ENCODE data around the gene RMND5A. TPM values are rescaled to one million over a fixed set of nuclear protein-coding genes. Genes with fewer than 3 reads are reported as not detected.

Gene RMND5A
- polyA plus RNA-seq, 2 donors = 19.2 to 38.5 TPM

DNA sequence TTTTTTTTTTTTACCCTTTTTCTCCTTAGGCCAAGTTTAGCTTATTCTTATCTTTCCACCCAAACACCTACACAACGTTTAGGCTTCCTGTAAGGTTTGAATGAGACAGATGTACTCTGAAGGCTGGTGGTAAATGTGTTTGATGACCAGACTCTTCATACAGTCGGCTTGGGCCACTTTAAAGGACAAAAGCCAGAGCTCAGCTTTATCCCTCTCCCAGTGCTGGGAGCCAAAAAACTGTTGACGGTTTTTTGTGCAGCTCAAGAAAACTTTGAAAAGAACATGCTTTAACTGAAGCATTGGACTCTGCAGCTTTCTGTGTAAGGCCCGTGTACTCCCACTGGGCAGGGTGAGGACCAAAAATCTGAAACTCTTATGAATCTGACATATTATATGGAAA is 55.2 kb downstream of the RMND5A start:
- 46 to 48% methylated on average over 4 of the region's 4 CpGs for WGBS, 2 donors
- Histone ChIP-seq H3K4me3 (ENCODE audit: low read depth in 1 of 2, low read length in 2 of 2) (no peak overlapping the region), H3K4me1 (ENCODE audit: control insufficient read depth in 2 of 2, insufficient read depth in 2 of 2, low read length in 1 of 2) (peaks cover 0 to 2% of the 10 kb centered on the region in 2 donors), H3K27ac (ENCODE audit: low read depth in 2 of 2, low read length in 1 of 2) (no peak overlapping the region), H3K27me3 (ENCODE audit: control insufficient read depth in 1 of 2, insufficient read depth in 2 of 2, low read length in 2 of 2) (no peaks in the 10 kb centered on the region), H3K36me3 (ENCODE audit: control insufficient read depth in 2 of 2, insufficient read depth in 2 of 2, low read length in 1 of 2) (peaks cover 6 to 17% of the 10 kb centered on the region in 2 donors), H3K9me3 (ENCODE audit: control insufficient read depth in 2 of 2, insufficient read depth in 1 of 2, low read depth in 1 of 2, low read length in 1 of 2) (no peaks in the 10 kb centered on the region)

DNA sequence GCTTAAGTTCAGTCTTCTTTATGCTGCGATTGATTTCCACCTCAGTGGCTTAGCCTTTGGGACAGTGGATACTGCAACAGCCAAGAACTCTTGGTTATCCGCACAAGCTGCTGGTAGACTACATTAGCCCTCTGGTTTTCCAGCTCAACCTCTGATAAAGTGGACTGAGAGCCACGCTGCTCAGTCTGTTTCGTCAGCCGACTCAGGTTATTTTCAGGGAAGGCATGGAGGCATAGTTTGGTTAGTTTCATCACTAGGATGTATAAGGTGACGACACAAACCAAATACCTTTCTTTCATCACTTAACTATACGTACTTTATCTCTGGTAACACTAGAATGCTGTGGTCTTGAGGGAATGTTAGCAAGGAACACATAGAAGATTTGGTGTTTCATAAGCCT is 56.4 kb downstream of the RMND5A start:
- H3K4me3 ChIP-seq (ENCODE audit: low read depth in 1 of 2, low read length in 2 of 2) = no peak overlapping the region
- H3K27me3 ChIP-seq (ENCODE audit: control insufficient read depth in 1 of 2, insufficient read depth in 2 of 2, low read length in 2 of 2) = no peaks in the 10 kb centered on the region
- H3K27ac ChIP-seq (ENCODE audit: low read depth in 2 of 2, low read length in 1 of 2) = no peak overlapping the region
- H3K9me3 ChIP-seq (ENCODE audit: control insufficient read depth in 2 of 2, insufficient read depth in 1 of 2, low read depth in 1 of 2, low read length in 1 of 2) = no peaks in the 10 kb centered on the region
- H3K4me1 ChIP-seq (ENCODE audit: control insufficient read depth in 2 of 2, insufficient read depth in 2 of 2, low read length in 1 of 2) = peaks cover 0 to 2% of the 10 kb centered on the region in 2 donors
- WGBS, 2 donors = 95% methylated on average over 7 of the region's 7 CpGs
- H3K36me3 ChIP-seq (ENCODE audit: control insufficient read depth in 2 of 2, insufficient read depth in 2 of 2, low read length in 1 of 2) = peaks cover 6 to 11% of the 10 kb centered on the region in 2 donors

DNA sequence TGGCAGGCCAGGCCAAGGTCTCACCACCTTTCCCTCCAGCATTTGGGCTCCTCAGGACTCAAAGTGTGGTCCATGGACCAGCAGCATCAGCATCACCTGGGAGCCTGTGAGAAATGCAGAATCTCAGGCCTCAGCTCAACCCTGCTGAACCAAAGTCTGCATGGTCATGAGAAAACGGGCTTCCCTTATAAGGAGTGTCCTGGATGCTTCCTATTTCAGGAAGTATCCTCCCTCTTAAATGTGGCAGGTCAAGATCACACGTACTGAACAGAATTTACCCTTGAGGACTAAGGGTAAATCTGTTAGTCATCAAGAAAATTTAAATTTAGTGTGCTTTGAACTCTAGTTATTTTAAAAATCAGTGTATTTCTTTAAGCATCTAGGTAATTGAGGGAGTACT is 58.9 kb downstream of the RMND5A start:
- 55 to 56% methylated on average over 2 of the region's 2 CpGs for WGBS, 2 donors
- Histone ChIP-seq H3K36me3 (ENCODE audit: control insufficient read depth in 2 of 2, insufficient read depth in 2 of 2, low read length in 1 of 2) (peaks cover 2 to 3% of the 10 kb centered on the region in 2 donors), H3K4me3 (ENCODE audit: low read depth in 1 of 2, low read length in 2 of 2) (no peak overlapping the region)

DNA sequence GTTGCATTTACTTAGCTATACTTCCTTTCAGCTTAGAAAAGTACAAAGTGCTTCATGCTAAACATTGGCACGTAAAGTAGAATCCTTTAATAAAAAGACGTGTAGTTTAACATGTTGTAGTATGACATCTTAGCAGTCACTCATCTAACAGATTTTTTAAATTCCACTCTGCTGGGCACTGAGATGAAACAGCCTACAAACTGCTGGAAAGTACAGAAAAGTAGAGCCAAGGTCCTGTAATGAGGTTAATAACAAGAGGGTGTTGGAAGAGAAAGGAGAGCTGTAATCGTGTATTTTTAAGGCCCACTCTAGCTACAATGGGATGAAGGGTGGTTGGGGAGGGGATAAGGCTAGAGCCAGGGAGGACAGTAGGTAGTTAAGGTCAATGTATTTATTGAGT is 59.9 kb downstream of the RMND5A start:
- no peaks in the 10 kb centered on the region for H3K9me3 ChIP-seq (ENCODE audit: control insufficient read depth in 2 of 2, insufficient read depth in 1 of 2, low read depth in 1 of 2, low read length in 1 of 2)
- 72 to 77% methylated on average over 3 of the region's 3 CpGs for WGBS, 2 donors
- H3K36me3 ChIP-seq (ENCODE audit: control insufficient read depth in 2 of 2, insufficient read depth in 2 of 2, low read length in 1 of 2) = peaks cover 0 to 3% of the 10 kb centered on the region in 2 donors
- no peak overlapping the region for H3K4me3 ChIP-seq (ENCODE audit: low read depth in 1 of 2, low read length in 2 of 2)
- H3K27ac ChIP-seq (ENCODE audit: low read depth in 2 of 2, low read length in 1 of 2) = no peak overlapping the region
- H3K27me3 ChIP-seq (ENCODE audit: control insufficient read depth in 1 of 2, insufficient read depth in 2 of 2, low read length in 2 of 2) = no peaks in the 10 kb centered on the region
- H3K4me1 ChIP-seq (ENCODE audit: control insufficient read depth in 2 of 2, insufficient read depth in 2 of 2, low read length in 1 of 2) = peaks cover 0 to 2% of the 10 kb centered on the region in 2 donors

More for the DNA sequence above, 58.9 kb downstream of the RMND5A start:
- peaks cover 0 to 2% of the 10 kb centered on the region in 2 donors for H3K4me1 ChIP-seq (ENCODE audit: control insufficient read depth in 2 of 2, insufficient read depth in 2 of 2, low read length in 1 of 2)
- no peaks in the 10 kb centered on the region for H3K27me3 ChIP-seq (ENCODE audit: control insufficient read depth in 1 of 2, insufficient read depth in 2 of 2, low read length in 2 of 2)
- no peak overlapping the region for H3K27ac ChIP-seq (ENCODE audit: low read depth in 2 of 2, low read length in 1 of 2)
- no peaks in the 10 kb centered on the region for H3K9me3 ChIP-seq (ENCODE audit: control insufficient read depth in 2 of 2, insufficient read depth in 1 of 2, low read depth in 1 of 2, low read length in 1 of 2)

DNA sequence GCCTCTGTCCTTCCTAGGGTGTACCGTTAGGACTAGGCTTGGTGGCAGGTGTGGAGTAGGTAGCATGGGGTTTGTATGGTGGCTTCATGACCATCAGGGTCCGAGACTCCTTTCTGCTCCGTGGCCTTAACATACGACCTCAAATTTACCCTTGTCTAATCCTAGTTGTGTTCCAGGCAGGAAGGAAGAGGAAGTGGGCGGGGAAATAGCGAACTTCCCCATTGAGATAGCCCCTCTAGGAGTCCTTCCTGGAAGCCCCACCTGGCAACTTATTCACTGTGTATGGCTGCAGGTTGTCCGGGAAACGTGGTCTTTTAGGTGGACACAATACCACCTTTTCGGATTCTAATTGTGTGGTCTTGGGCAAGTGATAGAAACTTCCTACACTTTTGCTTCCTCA is 61.3 kb downstream of the RMND5A start:
- 80 to 82% methylated on average over 9 of the region's 9 CpGs for WGBS, 2 donors
- no peaks in the 10 kb centered on the region for H3K36me3 ChIP-seq (ENCODE audit: control insufficient read depth in 2 of 2, insufficient read depth in 2 of 2, low read length in 1 of 2)
- H3K27me3 ChIP-seq (ENCODE audit: control insufficient read depth in 1 of 2, insufficient read depth in 2 of 2, low read length in 2 of 2) = no peaks in the 10 kb centered on the region
- no peak overlapping the region for H3K4me3 ChIP-seq (ENCODE audit: low read depth in 1 of 2, low read length in 2 of 2)
- no peak overlapping the region for H3K27ac ChIP-seq (ENCODE audit: low read depth in 2 of 2, low read length in 1 of 2)
- H3K9me3 ChIP-seq (ENCODE audit: control insufficient read depth in 2 of 2, insufficient read depth in 1 of 2, low read depth in 1 of 2, low read length in 1 of 2) = no peaks in the 10 kb centered on the region
- H3K4me1 ChIP-seq (ENCODE audit: control insufficient read depth in 2 of 2, insufficient read depth in 2 of 2, low read length in 1 of 2) = peaks cover 0 to 2% of the 10 kb centered on the region in 2 donors

DNA sequence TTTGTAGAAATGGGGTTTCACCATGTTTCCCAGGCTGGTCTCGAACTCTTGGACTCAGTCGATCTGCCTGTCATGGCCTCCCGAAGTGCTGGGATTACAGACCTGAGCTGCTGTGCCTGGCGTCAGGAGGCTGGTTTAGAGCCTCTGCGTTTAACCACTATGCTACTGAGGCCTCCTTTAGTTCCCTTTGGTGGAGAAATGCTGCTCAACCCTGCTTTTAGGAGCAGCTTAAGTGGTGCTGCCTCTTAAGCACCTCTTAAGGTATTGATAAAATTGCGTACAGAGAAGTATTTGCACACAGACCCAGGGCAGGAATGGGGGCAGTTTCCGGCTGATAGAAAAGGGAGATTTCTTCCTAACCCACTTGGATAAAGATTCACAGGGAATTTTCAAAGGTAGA is 62.7 kb downstream of the RMND5A start:
- Histone ChIP-seq H3K27ac (ENCODE audit: low read depth in 2 of 2, low read length in 1 of 2) (no peak overlapping the region), H3K36me3 (ENCODE audit: control insufficient read depth in 2 of 2, insufficient read depth in 2 of 2, low read length in 1 of 2) (no peaks in the 10 kb centered on the region), H3K4me3 (ENCODE audit: low read depth in 1 of 2, low read length in 2 of 2) (no peak overlapping the region), H3K9me3 (ENCODE audit: control insufficient read depth in 2 of 2, insufficient read depth in 1 of 2, low read depth in 1 of 2, low read length in 1 of 2) (no peaks in the 10 kb centered on the region), H3K4me1 (ENCODE audit: control insufficient read depth in 2 of 2, insufficient read depth in 2 of 2, low read length in 1 of 2) (no peaks in the 10 kb centered on the region), H3K27me3 (ENCODE audit: control insufficient read depth in 1 of 2, insufficient read depth in 2 of 2, low read length in 2 of 2) (no peaks in the 10 kb centered on the region)
- WGBS, 2 donors = 89% methylated on average over 7 of the region's 7 CpGs

DNA sequence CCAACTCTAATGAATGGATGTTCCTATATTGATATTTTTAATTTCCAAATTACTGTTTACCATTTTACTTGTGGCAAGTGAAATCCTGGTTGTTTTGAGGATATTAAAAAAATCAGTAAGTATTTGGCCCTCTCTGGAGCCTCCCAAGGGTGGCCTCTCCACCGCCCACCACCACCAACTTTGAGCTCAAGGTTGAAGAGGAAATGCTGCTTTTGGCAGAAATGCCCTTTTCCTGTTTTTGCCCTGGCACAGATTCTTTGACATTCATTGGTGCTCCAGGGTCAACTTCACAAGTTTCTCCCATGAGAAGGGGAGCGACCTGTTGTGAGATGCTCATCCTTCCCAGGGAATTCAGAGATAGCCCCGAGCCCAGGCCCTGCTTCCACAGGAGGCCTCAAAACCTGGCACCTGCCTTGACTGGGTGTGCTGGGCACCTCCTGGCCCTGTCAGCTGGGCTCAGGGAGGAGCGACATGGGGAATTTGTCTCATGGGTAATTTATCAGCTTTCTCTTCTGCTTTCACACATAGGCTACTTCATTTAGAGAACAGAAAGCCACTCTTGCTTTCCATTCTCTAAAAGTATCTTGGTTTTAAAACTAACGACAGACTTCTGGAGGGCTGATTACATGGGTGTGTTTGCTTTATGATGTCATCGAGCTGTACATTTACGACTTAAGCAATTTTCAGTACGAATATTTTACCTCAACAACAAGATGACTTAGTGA is 63.7 kb downstream of the RMND5A start:
- Histone ChIP-seq H3K4me1 (ENCODE audit: control insufficient read depth in 2 of 2, insufficient read depth in 2 of 2, low read length in 1 of 2) (no peaks in the 10 kb centered on the region), H3K36me3 (ENCODE audit: control insufficient read depth in 2 of 2, insufficient read depth in 2 of 2, low read length in 1 of 2) (no peaks in the 10 kb centered on the region), H3K4me3 (ENCODE audit: low read depth in 1 of 2, low read length in 2 of 2) (no peak overlapping the region), H3K9me3 (ENCODE audit: control insufficient read depth in 2 of 2, insufficient read depth in 1 of 2, low read depth in 1 of 2, low read length in 1 of 2) (no peaks in the 10 kb centered on the region), H3K27ac (ENCODE audit: low read depth in 2 of 2, low read length in 1 of 2) (no peak overlapping the region), H3K27me3 (ENCODE audit: control insufficient read depth in 1 of 2, insufficient read depth in 2 of 2, low read length in 2 of 2) (peaks cover 0 to 2% of the 10 kb centered on the region in 2 donors)
- 69 to 70% methylated on average over 8 of the region's 8 CpGs for WGBS, 2 donors

DNA sequence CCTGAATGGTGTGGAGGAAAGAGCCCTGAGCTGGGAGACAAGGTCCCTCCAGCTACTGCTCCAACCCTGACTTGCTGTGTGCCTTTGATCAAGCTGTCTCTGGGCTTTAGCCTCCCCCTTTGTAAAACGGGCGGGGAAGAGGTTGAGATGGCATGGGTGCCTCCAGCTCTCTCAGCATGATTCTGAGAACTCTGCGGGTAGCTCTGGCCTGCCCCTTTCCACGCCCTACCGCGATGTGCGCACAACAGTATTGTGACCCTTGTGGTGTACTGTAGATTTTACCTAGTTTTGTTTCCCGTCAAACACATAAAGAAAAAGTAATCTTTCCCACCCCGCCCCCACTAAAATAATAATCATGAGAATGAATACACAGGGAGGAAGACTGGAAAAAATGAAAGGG is 65.4 kb downstream of the RMND5A start:
- Histone ChIP-seq H3K27me3 (ENCODE audit: control insufficient read depth in 1 of 2, insufficient read depth in 2 of 2, low read length in 2 of 2) (peaks cover 0 to 15% of the 10 kb centered on the region in 2 donors), H3K9me3 (ENCODE audit: control insufficient read depth in 2 of 2, insufficient read depth in 1 of 2, low read depth in 1 of 2, low read length in 1 of 2) (no peaks in the 10 kb centered on the region), H3K27ac (ENCODE audit: low read depth in 2 of 2, low read length in 1 of 2) (peak overlapping the region in 1 of 2 donors; percentile 10), H3K4me1 (ENCODE audit: control insufficient read depth in 2 of 2, insufficient read depth in 2 of 2, low read length in 1 of 2) (peaks cover 10 to 16% of the 10 kb centered on the region in 2 donors), H3K4me3 (ENCODE audit: low read depth in 1 of 2, low read length in 2 of 2) (no peak overlapping the region), H3K36me3 (ENCODE audit: control insufficient read depth in 2 of 2, insufficient read depth in 2 of 2, low read length in 1 of 2) (no peaks in the 10 kb centered on the region)
- WGBS, 2 donors = 83 to 84% methylated on average over 9 of the region's 9 CpGs

DNA sequence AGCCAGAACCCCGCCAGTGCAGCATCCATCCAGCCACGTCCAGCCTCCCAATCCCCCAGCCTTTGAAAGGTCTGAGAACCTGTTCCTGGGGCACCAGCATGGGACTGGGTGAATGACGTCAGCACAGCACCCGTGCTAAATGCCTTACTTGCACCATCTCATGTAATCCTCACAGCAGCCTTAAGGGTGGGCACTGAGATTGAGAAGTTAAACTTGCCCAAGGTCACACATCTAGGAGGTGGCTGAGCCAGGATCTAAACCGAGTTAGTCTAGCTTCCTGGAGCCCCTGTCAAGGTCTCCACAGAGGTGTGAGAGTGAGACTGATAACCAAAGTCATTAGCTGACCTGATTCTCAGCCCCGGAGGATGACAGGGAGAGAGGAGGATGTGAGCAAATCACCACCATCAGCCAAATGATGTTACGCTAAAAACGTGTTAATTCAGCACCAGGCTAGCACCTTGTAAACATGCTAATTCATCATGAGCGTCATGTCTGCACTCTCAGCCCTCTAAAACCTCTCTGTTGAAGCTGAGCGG is 66.0 kb downstream of the RMND5A start:
- Histone ChIP-seq H3K27ac (ENCODE audit: low read depth in 2 of 2, low read length in 1 of 2) (peak overlapping the region in 1 of 2 donors; percentile 10), H3K4me3 (ENCODE audit: low read depth in 1 of 2, low read length in 2 of 2) (no peak overlapping the region), H3K4me1 (ENCODE audit: control insufficient read depth in 2 of 2, insufficient read depth in 2 of 2, low read length in 1 of 2) (peaks cover 12 to 20% of the 10 kb centered on the region in 2 donors), H3K36me3 (ENCODE audit: control insufficient read depth in 2 of 2, insufficient read depth in 2 of 2, low read length in 1 of 2) (no peaks in the 10 kb centered on the region), H3K9me3 (ENCODE audit: control insufficient read depth in 2 of 2, insufficient read depth in 1 of 2, low read depth in 1 of 2, low read length in 1 of 2) (no peaks in the 10 kb centered on the region), H3K27me3 (ENCODE audit: control insufficient read depth in 1 of 2, insufficient read depth in 2 of 2, low read length in 2 of 2) (peaks cover 0 to 19% of the 10 kb centered on the region in 2 donors)
- WGBS, 2 donors = 53 to 57% methylated on average over 10 of the region's 10 CpGs

DNA sequence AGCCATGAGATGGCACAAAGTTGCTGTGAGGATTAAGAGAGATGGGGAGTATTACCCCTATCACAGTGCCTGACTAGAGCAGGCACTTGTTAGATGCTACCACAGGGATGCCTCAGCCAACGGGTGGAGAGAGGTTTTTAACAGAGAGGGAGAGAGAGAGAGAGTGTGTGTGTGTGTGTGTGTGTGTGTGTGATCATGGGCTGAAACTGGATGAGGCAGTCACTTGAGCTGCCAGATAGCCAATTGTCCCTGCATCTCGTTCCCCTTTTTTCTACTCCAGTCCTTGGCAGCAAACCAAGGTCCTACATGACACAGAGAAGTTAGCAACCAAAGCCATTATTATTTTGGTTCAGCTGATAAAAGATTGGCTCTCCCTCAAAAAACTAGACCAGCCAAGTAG is 67.6 kb downstream of the RMND5A start:
- no peak overlapping the region for H3K4me3 ChIP-seq (ENCODE audit: low read depth in 1 of 2, low read length in 2 of 2)
- 11 to 14% methylated on average over 2 of the region's 2 CpGs for WGBS, 2 donors
- no peaks in the 10 kb centered on the region for H3K9me3 ChIP-seq (ENCODE audit: control insufficient read depth in 2 of 2, insufficient read depth in 1 of 2, low read depth in 1 of 2, low read length in 1 of 2)
- H3K4me1 ChIP-seq (ENCODE audit: control insufficient read depth in 2 of 2, insufficient read depth in 2 of 2, low read length in 1 of 2) = peaks cover 18 to 22% of the 10 kb centered on the region in 2 donors
- H3K27me3 ChIP-seq (ENCODE audit: control insufficient read depth in 1 of 2, insufficient read depth in 2 of 2, low read length in 2 of 2) = peaks cover 0 to 19% of the 10 kb centered on the region in 2 donors
- no peak overlapping the region for H3K27ac ChIP-seq (ENCODE audit: low read depth in 2 of 2, low read length in 1 of 2)
- H3K36me3 ChIP-seq (ENCODE audit: control insufficient read depth in 2 of 2, insufficient read depth in 2 of 2, low read length in 1 of 2) = no peaks in the 10 kb centered on the region

Data from esophagus (tissue), 2 donors.